Hepatocyte (in vitro differentiated cells): ENCODE data around the gene E2F7.

Source experiments
- CTCF ChIP-seq: fragments of 200-600 bp; sonication (generic); IDR thresholded peaks from 2 replicates; pipeline ENCODE4 v1.5.1; 2016; ENCODE audit warnings: antibody characterized with exemption, mild to moderate bottlenecking; ENCODE audit not compliant: poor library complexity
- EZH2phosphoT487 ChIP-seq: fragments of 200-600 bp; sonication (generic); IDR thresholded peaks from one replicate; pipeline ENCODE4 v1.6.1; 2018; ENCODE audit warnings: antibody characterized with exemption, mild to moderate bottlenecking, low read depth, moderate library complexity; ENCODE audit not compliant: unreplicated experiment, severe bottlenecking

- TF ChIP-seq CTCF, result peak; percentile 29
- TF ChIP-seq EZH2phosphoT487, result no peak
Measured at GRCh38 chr12:77047341-77048109, 17.8 kb downstream of the E2F7 start.
